ENCODE results near the gene GLMN. TPM values are rescaled to one million over a fixed set of nuclear protein-coding genes. Genes with fewer than 3 reads are reported as not detected.

The GLMN gene
- total RNA-seq, 1 donor from 2014 or later: 22.8 TPM

GRCh38 chr1:92324784-92325183, 26.0 kb upstream of the GLMN start:
- Mint-ChIP-seq H3K27ac (ENCODE audit: unreplicated experiment) (no peak overlapping the region), H3K36me3 (ENCODE audit: low read depth) (peaks cover 64% of the 10 kb centered on the region), H3K4me3 (no peak overlapping the region), H3K9me3 (peaks cover 11% of the 10 kb centered on the region), H3K27me3 (ENCODE audit: low read depth) (no peaks in the 10 kb centered on the region), H3K4me1 (no peaks in the 10 kb centered on the region)
- DNase-seq (ENCODE audit: low read depth, low spot score): no peak
- TF ChIP-seq CTCF (conservative IDR thresholded peaks at IDR 0.05): no peak

GRCh38 chr1:92323473-92324453, 25.0 kb upstream of the GLMN start:
- Mint-ChIP-seq H3K27me3 (ENCODE audit: low read depth) (no peaks in the 10 kb centered on the region), H3K9me3 (peaks cover 10% of the 10 kb centered on the region), H3K27ac (ENCODE audit: unreplicated experiment) (no peak overlapping the region), H3K4me1 (no peaks in the 10 kb centered on the region), H3K4me3 (no peak overlapping the region), H3K36me3 (ENCODE audit: low read depth) (peaks cover 61% of the 10 kb centered on the region)
- DNase-seq (ENCODE audit: low read depth, low spot score): no peak
- TF ChIP-seq CTCF (conservative IDR thresholded peaks at IDR 0.05): no peak

- Mint-ChIP-seq H3K36me3 (ENCODE audit: low read depth) (peaks cover 14% of the 10 kb centered on the region), H3K4me3 (no peak overlapping the region), H3K9me3 (no peaks in the 10 kb centered on the region), H3K27ac (ENCODE audit: unreplicated experiment) (no peak overlapping the region), H3K27me3 (ENCODE audit: low read depth) (no peaks in the 10 kb centered on the region), H3K4me1 (no peaks in the 10 kb centered on the region)
- DNase-seq (ENCODE audit: low read depth, low spot score): no peak
- no peak for TF ChIP-seq CTCF (conservative IDR thresholded peaks at IDR 0.05)
Measured at GRCh38 chr1:92317836-92318493, 19.2 kb upstream of the GLMN start.

- Mint-ChIP-seq H3K36me3 (ENCODE audit: low read depth) (peaks cover 16% of the 10 kb centered on the region), H3K4me3 (no peak overlapping the region), H3K27me3 (ENCODE audit: low read depth) (no peaks in the 10 kb centered on the region), H3K27ac (ENCODE audit: unreplicated experiment) (no peak overlapping the region), H3K4me1 (no peaks in the 10 kb centered on the region), H3K9me3 (no peaks in the 10 kb centered on the region)
- DNase-seq (ENCODE audit: low read depth, low spot score): no peak
- TF ChIP-seq CTCF (conservative IDR thresholded peaks at IDR 0.05): no peak
Measured at GRCh38 chr1:92315766-92316599, 17.2 kb upstream of the GLMN start.

GRCh38 chr1:92314024-92314423, 15.2 kb upstream of the GLMN start:
- Mint-ChIP-seq H3K27me3 (ENCODE audit: low read depth) (no peaks in the 10 kb centered on the region), H3K9me3 (no peaks in the 10 kb centered on the region), H3K4me3 (no peak overlapping the region), H3K4me1 (no peaks in the 10 kb centered on the region), H3K27ac (ENCODE audit: unreplicated experiment) (no peak overlapping the region), H3K36me3 (ENCODE audit: low read depth) (peaks cover 11% of the 10 kb centered on the region)
- DNase-seq (ENCODE audit: low read depth, low spot score): no peak
- TF ChIP-seq CTCF (conservative IDR thresholded peaks at IDR 0.05): no peak
